Smooth muscle cell of the brain vasculature (primary cell): ENCODE data around the gene FUT7.
A peak's percentile ranks its signal among the peaks of the same experiment; 100 is the strongest.

ENCODE experiments used
- DNase-seq: peaks from one replicate; pipeline ENCODE4 v3.0.0-alpha.2; 2012; ENCODE audit warnings: low read depth, low spot score

Gene FUT7

GRCh38 chr9:137018761-137019559 is 12.9 kb downstream of the FUT7 start:
- no peak for DNase-seq

GRCh38 chr9:137017791-137018497 is 13.9 kb downstream of the FUT7 start:
- DNase-seq: no peak

- no peak for DNase-seq
Observed at GRCh38 chr9:137017071-137017470, 14.8 kb downstream of the FUT7 start.

GRCh38 chr9:137016436-137016835 is 15.5 kb downstream of the FUT7 start:
- DNase-seq: no peak

GRCh38 chr9:137015976-137016375 is 15.9 kb downstream of the FUT7 start:
- no peak for DNase-seq

- no peak for DNase-seq
Observed at GRCh38 chr9:137015540-137015930, 16.4 kb downstream of the FUT7 start.

- no peak for DNase-seq
Observed at GRCh38 chr9:137014776-137015539, 16.9 kb downstream of the FUT7 start.

- no peak for DNase-seq
Observed at GRCh38 chr9:137014166-137014565, 17.7 kb downstream of the FUT7 start.

- DNase-seq: no peak
Observed at GRCh38 chr9:137013571-137013940, 18.3 kb downstream of the FUT7 start.

GRCh38 chr9:137012694-137013570 is 19.0 kb downstream of the FUT7 start:
- no peak for DNase-seq

GRCh38 chr9:137011907-137012675 is 19.8 kb downstream of the FUT7 start:
- no peak for DNase-seq

GRCh38 chr9:137011156-137011555 is 20.7 kb downstream of the FUT7 start:
- DNase-seq: no peak

GRCh38 chr9:137009938-137010732 is 21.8 kb downstream of the FUT7 start:
- DNase-seq: no peak

- DNase-seq: no peak
Observed at GRCh38 chr9:137009217-137009616, 22.7 kb downstream of the FUT7 start.

- no peak for DNase-seq
Observed at GRCh38 chr9:137008312-137008711, 23.6 kb downstream of the FUT7 start.

GRCh38 chr9:137007816-137008270 is 24.0 kb downstream of the FUT7 start:
- no peak for DNase-seq

GRCh38 chr9:137007108-137007815 is 24.6 kb downstream of the FUT7 start:
- peak; percentile 49 for DNase-seq

- DNase-seq: no peak
Observed at GRCh38 chr9:137006116-137007003, 25.5 kb downstream of the FUT7 start.
